T-helper 17 cell (primary cell): ENCODE results near the gene PTBP3. TPM values are rescaled to one million over a fixed set of nuclear protein-coding genes. Genes with fewer than 3 reads are reported as not detected.

ENCODE experiments used
- ATAC-seq: fragments of 150-1000 bp; cut with Tn5 transposase; 2 replicates; pipeline ENCODE4 v1.10.0; 2021; ENCODE audit warnings: mild to moderate bottlenecking, moderate library complexity
- DNase-seq, 3 donors: peaks; one replicate each; pipeline versions ENCODE4 v3.0.0 to v3.0.0-alpha.2; 2020 to 2021
- H3K9me3 ChIP-seq: one replicate; pipeline ENCODE4 v1.7.0; 2013; ENCODE audit warnings: low read length, mild to moderate bottlenecking; ENCODE audit not compliant: control insufficient read depth, poor library complexity, severe bottlenecking
- H3K27ac Mint-ChIP-seq: one replicate; pipeline ENCODE4 v1.8.0; 2022; ENCODE audit warnings: mild to moderate bottlenecking, moderate library complexity, mixed read lengths
- H3K27me3 Mint-ChIP-seq: one replicate; pipeline ENCODE4 v1.8.0; 2022; ENCODE audit warnings: mixed read lengths
- H3K36me3 Mint-ChIP-seq: one replicate; pipeline ENCODE4 v1.8.0; 2022; ENCODE audit warnings: low read depth, mixed read lengths
- H3K4me1 Mint-ChIP-seq: one replicate; pipeline ENCODE4 v1.8.0; 2022; ENCODE audit warnings: mild to moderate bottlenecking, mixed read lengths
- H3K4me3 Mint-ChIP-seq: one replicate; pipeline ENCODE4 v1.8.0; 2022; ENCODE audit warnings: mild to moderate bottlenecking, moderate library complexity, mixed read lengths
- total RNA-seq, 4 donors: library from RNA in 2 of 4; stranded (reverse) in 2 of 4; gene quantifications; one replicate each; pipeline ENCODE4 v1.2.3 and lab custom pipeline; 2022 to 2026

The PTBP3 gene
- total RNA-seq, 2 donors from 2014 or later, result 132 to 140 TPM

DNA sequence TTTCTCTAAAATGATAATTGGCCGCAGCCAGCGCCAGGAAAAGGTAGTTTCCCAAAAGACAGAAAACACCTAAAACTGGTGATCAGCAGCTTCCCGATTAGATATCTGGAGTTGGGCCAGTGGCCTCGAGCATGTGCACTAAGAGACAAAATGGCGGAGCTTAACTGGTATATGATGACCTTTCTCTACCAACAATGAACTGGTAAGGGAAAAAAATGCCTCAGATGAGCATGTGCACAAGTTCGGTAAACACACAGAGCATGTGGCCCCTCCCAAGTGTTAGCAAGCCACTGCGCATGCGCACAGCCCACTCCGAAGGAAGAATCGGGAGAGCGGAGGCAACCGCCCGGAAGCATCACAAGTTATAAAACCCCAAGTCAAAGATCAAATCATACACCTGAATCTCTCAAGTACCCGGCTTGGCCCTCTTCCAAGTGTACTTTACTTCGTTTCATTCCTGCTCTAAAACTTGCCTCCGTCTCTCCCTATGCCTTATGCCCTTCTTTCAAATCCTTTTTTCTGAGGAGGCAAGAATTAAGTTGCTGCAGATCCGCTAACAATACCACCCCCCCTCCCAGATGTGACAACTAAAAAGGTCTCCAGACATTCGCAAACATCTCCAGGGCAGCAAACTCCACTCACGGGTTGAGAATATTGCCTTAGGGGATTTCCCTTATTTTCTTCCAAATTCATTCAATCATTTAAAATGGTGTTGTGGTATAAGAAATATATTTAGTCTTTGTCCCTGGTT is 15.0 kb upstream of the PTBP3 start:
- no peaks in the 10 kb centered on the region for H3K36me3 Mint-ChIP-seq

DNA sequence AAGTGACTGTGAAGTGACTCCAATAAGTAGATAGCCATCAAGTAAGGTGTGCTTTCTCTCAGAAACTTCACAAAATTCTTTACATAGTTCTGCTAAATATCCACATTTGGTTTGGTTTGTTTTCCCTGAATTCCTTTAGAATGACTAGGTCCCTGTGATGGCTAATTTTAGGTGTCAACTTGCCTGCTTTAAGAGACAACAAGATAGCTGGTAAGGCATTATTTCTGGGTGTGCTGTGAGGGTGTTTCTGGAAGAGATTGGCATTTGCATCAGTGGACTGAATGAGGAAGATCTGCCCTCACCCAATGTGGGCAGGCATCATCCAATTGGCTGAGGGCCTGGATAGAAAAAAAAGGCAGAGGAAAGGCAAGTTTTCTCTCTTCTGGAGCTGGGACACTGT is 8.3 kb upstream of the PTBP3 start:
- no peaks in the 10 kb centered on the region for H3K36me3 Mint-ChIP-seq
- DNase-seq (no peak), ATAC-seq (no peak)
- H3K4me3 Mint-ChIP-seq, result no peak overlapping the region
- peaks cover 3% of the 10 kb centered on the region for H3K4me1 Mint-ChIP-seq
- H3K9me3 ChIP-seq, result no peaks in the 10 kb centered on the region
- no peak overlapping the region for H3K27ac Mint-ChIP-seq
- H3K27me3 Mint-ChIP-seq, result no peaks in the 10 kb centered on the region

More for the DNA sequence above, 15.0 kb upstream of the PTBP3 start:
- peaks cover 7% of the 10 kb centered on the region for H3K27me3 Mint-ChIP-seq
- H3K4me3 Mint-ChIP-seq, result peak overlapping the region; percentile 87
- peak overlapping the region; percentile 72 for H3K27ac Mint-ChIP-seq
- peak; percentile 36 to 51 (median 46) for DNase-seq
- ATAC-seq, result peak; percentile 69
- no peaks in the 10 kb centered on the region for H3K9me3 ChIP-seq
- peaks cover 8% of the 10 kb centered on the region for H3K4me1 Mint-ChIP-seq

DNA sequence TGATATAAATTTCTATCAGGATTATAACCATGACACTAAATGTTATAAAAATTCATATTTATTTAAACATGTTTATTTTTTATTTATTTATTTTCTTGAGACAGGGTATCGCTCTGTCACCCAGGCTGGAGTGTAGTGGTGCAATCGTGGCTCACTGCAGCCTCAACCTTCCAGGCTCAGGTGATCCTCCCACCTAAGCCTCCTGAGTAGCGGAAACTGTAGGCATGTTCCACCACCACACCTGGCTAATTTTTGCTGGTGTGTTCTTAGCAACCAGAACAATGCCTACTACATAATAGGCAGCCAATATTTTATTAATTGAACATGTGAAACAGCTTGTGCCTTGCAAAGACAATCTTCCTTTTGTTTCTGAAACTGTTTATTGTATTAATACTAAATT is 6.5 kb upstream of the PTBP3 start:
- no peak overlapping the region for H3K27ac Mint-ChIP-seq
- no peaks in the 10 kb centered on the region for H3K9me3 ChIP-seq
- DNase-seq (no peak), ATAC-seq (no peak)
- no peak overlapping the region for H3K4me3 Mint-ChIP-seq
- no peaks in the 10 kb centered on the region for H3K36me3 Mint-ChIP-seq
- H3K27me3 Mint-ChIP-seq, result no peaks in the 10 kb centered on the region
- H3K4me1 Mint-ChIP-seq, result peaks cover 3% of the 10 kb centered on the region

DNA sequence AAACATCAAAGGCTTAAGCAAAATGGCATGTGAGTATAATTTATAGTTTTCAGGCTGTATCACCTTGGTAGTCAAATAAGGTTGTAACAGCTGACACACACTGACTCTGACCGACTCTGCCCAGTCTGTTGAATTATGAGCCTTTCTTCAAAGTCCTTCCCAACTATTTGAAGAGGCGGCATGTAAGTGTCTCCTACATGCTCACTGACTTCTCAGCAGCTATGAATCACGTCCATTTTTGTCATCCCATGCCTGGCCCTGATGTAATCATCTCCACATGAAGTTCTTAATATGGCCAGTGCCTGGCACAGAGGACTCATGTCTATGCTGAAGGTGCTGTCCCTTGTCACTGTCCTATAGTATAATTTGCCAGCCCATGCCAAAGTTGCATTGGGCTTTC is 5.1 kb upstream of the PTBP3 start:
- Mint-ChIP-seq H3K4me3 (no peak overlapping the region), H3K4me1 (peaks cover 9% of the 10 kb centered on the region), H3K27me3 (no peaks in the 10 kb centered on the region), H3K27ac (no peak overlapping the region), H3K36me3 (no peaks in the 10 kb centered on the region)
- no peaks in the 10 kb centered on the region for H3K9me3 ChIP-seq
- DNase-seq (no peak), ATAC-seq (no peak)

DNA sequence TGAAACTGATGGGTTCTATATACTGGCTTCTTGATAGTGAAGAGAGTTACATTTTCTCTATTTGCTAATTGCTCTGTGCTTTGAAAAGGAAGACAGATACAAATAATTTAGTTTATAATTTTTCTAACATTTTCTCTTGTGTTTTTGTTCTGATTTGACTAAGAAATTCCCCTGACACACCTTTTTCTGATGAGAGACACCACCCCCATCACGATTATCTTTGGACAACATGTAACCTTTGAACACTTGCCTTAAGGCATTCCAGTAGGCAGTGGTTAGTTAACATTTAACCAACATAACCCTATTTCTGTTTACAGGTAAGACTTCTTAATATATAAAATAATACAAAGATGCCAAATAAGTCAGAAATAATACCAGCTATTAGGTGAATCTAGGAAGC is 4.1 kb upstream of the PTBP3 start:
- peaks cover 9% of the 10 kb centered on the region for H3K4me1 Mint-ChIP-seq
- no peak overlapping the region for H3K4me3 Mint-ChIP-seq
- H3K27ac Mint-ChIP-seq, result no peak overlapping the region
- ATAC-seq, result no peak
- no peak for DNase-seq
- no peaks in the 10 kb centered on the region for H3K36me3 Mint-ChIP-seq
- H3K27me3 Mint-ChIP-seq, result no peaks in the 10 kb centered on the region
- H3K9me3 ChIP-seq, result no peaks in the 10 kb centered on the region

DNA sequence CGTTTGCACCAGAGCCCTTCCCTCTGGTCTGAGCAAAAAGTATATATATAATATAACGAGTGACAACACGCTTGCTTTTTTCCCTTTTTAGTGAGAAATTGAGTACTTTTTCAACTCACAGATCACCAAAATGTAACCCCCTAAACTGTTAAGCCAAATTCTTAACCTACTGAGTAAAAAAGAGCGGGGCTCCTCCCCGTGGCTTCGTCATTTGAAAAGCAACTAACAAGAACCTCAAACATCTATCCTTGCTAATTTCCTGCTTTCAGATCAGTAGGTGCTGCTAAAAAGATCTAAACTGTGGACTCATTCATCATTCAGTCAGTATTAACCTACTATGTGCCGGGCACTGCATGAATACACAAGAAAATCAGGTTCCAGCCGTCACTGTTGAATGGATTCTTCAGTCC is 1.0 kb upstream of the PTBP3 start:
- peak overlapping the region; percentile 94 for H3K4me3 Mint-ChIP-seq
- peak; percentile 9 for ATAC-seq

DNA sequence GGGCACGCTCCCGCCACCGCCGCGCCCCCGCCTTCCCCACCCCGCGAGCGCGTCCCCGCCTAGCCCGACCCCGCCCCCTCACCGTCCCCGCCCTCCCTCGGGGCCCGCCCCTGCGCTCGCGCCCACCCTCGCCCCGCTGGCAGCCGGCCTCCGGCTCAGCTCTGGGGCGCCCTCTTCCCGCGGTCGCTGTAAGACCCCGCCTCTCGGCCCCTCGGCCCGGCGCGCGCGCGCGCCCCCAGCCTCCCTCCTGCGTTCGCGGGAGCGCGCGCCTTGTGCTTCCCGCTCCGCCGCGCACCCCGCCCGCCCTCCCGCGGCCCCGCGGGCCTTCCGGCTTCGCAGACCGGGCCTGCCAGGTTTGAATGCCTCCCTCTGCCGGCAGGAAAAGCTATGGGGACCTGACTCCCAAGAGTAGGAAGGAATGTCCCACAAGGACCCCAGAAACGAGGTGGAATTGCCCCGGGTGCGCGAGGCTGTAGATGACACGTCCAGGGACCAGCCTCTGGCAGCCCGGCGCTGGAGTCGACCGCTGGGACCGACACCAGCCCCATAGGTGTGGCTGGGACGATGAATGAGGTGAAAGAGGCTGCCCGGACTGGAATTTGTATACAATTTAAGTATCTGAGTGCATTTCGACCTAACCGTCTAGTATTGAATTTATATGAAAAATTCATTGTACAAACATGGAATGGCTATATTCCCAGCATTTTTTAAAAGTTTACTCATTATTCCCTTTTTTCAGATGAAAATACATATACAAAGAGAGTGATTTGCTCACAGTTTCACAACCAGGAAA is 416 bp upstream of the PTBP3 start:
- H3K9me3 ChIP-seq, result no peaks in the 10 kb centered on the region
- ATAC-seq (peak; percentile 87), DNase-seq (peak; percentile 85 to 97 (median 95))
- peaks cover 32% of the 10 kb centered on the region for H3K4me1 Mint-ChIP-seq
- H3K27me3 Mint-ChIP-seq, result no peaks in the 10 kb centered on the region
- H3K36me3 Mint-ChIP-seq, result no peaks in the 10 kb centered on the region
- H3K4me3 Mint-ChIP-seq, result peak overlapping the region; percentile 94
- peak overlapping the region; percentile 95 for H3K27ac Mint-ChIP-seq

More for the DNA sequence above, 1.0 kb upstream of the PTBP3 start:
- Mint-ChIP-seq H3K4me1 (peaks cover 30% of the 10 kb centered on the region), H3K27me3 (no peaks in the 10 kb centered on the region), H3K36me3 (no peaks in the 10 kb centered on the region), H3K27ac (peak overlapping the region; percentile 95)
- H3K9me3 ChIP-seq, result no peaks in the 10 kb centered on the region
- no peak for DNase-seq

DNA sequence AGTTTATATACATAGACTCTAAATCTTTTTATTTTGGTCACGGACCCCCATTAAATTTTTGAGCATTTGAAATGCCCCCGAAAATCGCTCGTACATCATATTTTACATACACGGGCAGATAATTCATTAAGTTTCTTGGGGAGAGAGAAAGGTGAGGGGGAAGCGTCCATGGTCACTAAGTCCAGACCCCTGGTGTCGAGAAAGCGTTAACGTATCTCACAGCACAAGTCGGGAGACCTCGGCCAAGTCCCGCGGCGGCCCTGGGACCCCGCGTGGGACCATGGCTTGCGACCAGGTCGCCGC is 794 bp downstream of the PTBP3 start:
- ATAC-seq (no peak), DNase-seq (no peak)
- H3K4me1 Mint-ChIP-seq, result peaks cover 40% of the 10 kb centered on the region
- H3K9me3 ChIP-seq, result no peaks in the 10 kb centered on the region
- no peaks in the 10 kb centered on the region for H3K36me3 Mint-ChIP-seq
- no peaks in the 10 kb centered on the region for H3K27me3 Mint-ChIP-seq
- H3K4me3 Mint-ChIP-seq, result peak overlapping the region; percentile 91
- peak overlapping the region; percentile 95 for H3K27ac Mint-ChIP-seq

DNA sequence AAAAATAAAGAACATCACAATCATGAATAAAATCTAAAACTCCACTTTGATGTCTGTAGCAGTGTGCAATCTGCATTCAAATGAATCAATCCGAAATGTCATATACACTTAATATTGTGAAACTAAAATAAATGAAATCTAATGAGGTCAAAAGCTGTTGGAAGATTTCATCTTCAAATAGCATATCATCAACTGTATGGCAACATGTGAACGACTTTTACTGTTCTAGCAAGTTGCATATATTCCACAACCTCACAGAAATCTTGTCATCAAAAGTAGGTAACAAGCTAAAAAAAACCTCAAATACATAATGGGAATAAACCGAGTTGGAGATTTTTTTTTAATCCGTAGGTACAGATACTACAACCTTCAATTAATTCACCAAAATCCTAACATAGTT is 1.2 kb downstream of the PTBP3 start:
- peak overlapping the region; percentile 91 for H3K4me3 Mint-ChIP-seq
- no peaks in the 10 kb centered on the region for H3K27me3 Mint-ChIP-seq
- H3K36me3 Mint-ChIP-seq, result no peaks in the 10 kb centered on the region
- no peaks in the 10 kb centered on the region for H3K9me3 ChIP-seq
- H3K27ac Mint-ChIP-seq, result peak overlapping the region; percentile 95
- ATAC-seq (no peak), DNase-seq (no peak)
- peaks cover 41% of the 10 kb centered on the region for H3K4me1 Mint-ChIP-seq

DNA sequence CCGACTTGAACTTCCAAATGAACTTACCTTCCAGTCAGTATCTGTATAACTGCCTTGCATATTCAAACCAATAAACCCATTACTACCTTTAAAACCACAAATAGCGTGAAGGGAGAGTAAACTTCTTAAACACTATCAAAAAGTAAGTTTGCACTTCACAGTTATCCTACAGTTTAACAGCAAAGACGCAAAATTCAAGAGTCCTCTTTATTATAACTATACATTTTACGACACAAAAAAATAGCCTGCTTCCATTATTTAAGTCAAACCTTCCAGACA is 1.8 kb downstream of the PTBP3 start:
- H3K27ac Mint-ChIP-seq, result peak overlapping the region; percentile 95
- H3K4me1 Mint-ChIP-seq, result peaks cover 41% of the 10 kb centered on the region
- ATAC-seq (no peak), DNase-seq (no peak)
- H3K4me3 Mint-ChIP-seq, result peak overlapping the region; percentile 91
- H3K9me3 ChIP-seq, result no peaks in the 10 kb centered on the region
- H3K36me3 Mint-ChIP-seq, result no peaks in the 10 kb centered on the region
- no peaks in the 10 kb centered on the region for H3K27me3 Mint-ChIP-seq

DNA sequence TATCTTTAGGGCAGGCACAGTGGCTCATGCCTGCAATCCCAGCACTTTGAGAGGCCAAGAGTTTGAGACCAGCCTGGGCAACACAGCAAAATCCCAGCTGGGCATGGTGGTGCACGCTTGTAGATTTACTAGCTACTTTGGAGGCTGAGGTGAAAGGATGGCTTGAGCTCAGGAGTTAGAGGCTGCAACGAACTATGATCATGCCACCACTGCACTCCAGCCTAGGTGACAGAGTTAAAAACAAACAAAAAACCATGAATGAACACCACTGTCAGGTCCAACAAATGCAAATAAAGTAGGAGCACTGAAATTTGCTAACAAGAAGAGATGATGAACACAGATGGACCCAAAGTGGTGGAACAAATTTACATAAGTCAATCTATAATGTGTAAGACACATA is 4.9 kb downstream of the PTBP3 start:
- Mint-ChIP-seq H3K4me1 (peaks cover 48% of the 10 kb centered on the region), H3K36me3 (peaks cover 3% of the 10 kb centered on the region), H3K27ac (peak overlapping the region; percentile 66), H3K4me3 (peak overlapping the region; percentile 36), H3K27me3 (no peaks in the 10 kb centered on the region)
- ATAC-seq, result no peak
- no peaks in the 10 kb centered on the region for H3K9me3 ChIP-seq
- DNase-seq, result no peak

DNA sequence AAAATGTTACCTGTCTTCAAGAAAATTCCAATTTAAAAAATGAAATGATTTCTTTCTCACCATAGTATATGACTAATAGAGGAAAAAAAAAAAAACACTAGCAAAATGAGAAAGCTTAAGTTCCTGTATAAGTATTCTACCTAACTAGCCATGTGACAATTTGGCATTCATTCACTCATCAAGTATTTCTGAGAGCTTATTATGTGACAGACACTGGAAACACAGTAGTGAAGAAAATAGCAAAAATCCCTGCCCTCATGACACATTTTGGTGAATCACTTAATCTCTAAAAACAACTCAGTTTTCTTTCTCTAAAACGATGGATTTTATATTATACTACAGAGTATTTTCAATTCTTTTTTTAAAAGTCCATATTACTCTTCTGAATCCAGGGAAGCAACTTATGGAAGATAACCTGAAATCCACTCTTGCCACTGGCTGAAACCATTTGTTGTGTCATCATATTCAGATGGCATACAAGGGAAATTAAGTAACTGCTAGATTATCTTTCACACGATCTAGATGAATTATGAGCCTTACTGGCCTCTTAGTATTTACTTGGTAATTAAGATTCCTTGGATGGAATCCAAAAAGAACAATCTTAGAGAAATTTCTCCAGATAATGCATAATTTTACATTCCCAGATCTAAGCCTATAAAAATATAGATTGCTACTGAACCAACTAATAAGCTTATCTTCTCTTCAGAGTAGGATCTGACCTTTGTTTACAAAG is 5.5 kb downstream of the PTBP3 start:
- H3K27ac Mint-ChIP-seq, result peak overlapping the region; percentile 66
- H3K4me3 Mint-ChIP-seq, result no peak overlapping the region
- peaks cover 5% of the 10 kb centered on the region for H3K36me3 Mint-ChIP-seq
- no peak for DNase-seq
- H3K9me3 ChIP-seq, result no peaks in the 10 kb centered on the region
- ATAC-seq, result no peak
- no peaks in the 10 kb centered on the region for H3K27me3 Mint-ChIP-seq
- H3K4me1 Mint-ChIP-seq, result peaks cover 48% of the 10 kb centered on the region

DNA sequence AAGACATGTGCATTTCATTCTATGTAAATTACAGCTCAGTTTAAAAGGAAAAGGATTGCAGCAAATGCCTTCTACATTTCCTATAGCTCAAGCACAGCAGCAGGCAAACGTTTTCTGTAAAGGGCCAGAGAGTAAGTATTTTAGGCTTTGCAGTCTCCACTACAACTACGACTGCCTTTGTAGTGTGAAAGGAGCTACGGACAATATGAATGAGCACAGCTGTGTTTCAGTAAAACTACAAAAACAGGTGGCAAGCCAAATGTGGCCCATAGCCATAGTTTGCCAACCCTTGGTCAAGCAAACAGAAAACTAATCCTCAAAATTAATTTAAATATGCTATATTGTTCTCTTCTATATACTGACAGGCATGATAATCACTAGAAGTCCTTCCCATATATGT is 7.2 kb downstream of the PTBP3 start:
- DNase-seq (no peak), ATAC-seq (no peak)
- H3K27ac Mint-ChIP-seq, result no peak overlapping the region
- peaks cover 5% of the 10 kb centered on the region for H3K36me3 Mint-ChIP-seq
- H3K4me1 Mint-ChIP-seq, result peaks cover 39% of the 10 kb centered on the region
- H3K27me3 Mint-ChIP-seq, result no peaks in the 10 kb centered on the region
- no peak overlapping the region for H3K4me3 Mint-ChIP-seq
- no peaks in the 10 kb centered on the region for H3K9me3 ChIP-seq
